Measurements from ENCODE around the gene CLASRP. TPM values are rescaled to one million over a fixed set of nuclear protein-coding genes. Genes with fewer than 3 reads are reported as not detected.

Gene CLASRP
- total RNA-seq, 1 donor from 2014 or later, result 50.5 TPM

Other genes starting within 250 kb of the CLASRP start
- gene BCAM, start 229.9 kb upstream of the CLASRP start, total RNA-seq, result 40.7 TPM
- gene NECTIN2, start 192.7 kb upstream of the CLASRP start, total RNA-seq, result 70.4 TPM
- 28.8 TPM for gene TOMM40, start 147.8 kb upstream of the CLASRP start, total RNA-seq
- 5,009 TPM for gene APOE, start 133.2 kb upstream of the CLASRP start, total RNA-seq
- 6,817 TPM for gene APOC1, start 124.4 kb upstream of the CLASRP start, total RNA-seq
- 297 TPM for gene APOC4, start 96.8 kb upstream of the CLASRP start, total RNA-seq
- gene APOC2, start 93.0 kb upstream of the CLASRP start, total RNA-seq, result 1,677 TPM
- 92.6 TPM for gene CLPTM1, start 83.7 kb upstream of the CLASRP start, total RNA-seq
- 1.5 TPM for gene RELB, start 37.6 kb upstream of the CLASRP start, total RNA-seq
- 0.35 TPM for gene ZNF296, start 37.4 kb downstream of the CLASRP start, total RNA-seq
- 11.7 TPM for gene GEMIN7, start 40.2 kb downstream of the CLASRP start, total RNA-seq
- 11.3 TPM for gene PPP1R37, start 54.1 kb downstream of the CLASRP start, total RNA-seq
- not detected for gene NKPD1, start 121.9 kb downstream of the CLASRP start, total RNA-seq
- gene TRAPPC6A, start 139.2 kb downstream of the CLASRP start, total RNA-seq, result 30.6 TPM
- 6.5 TPM for gene BLOC1S3, start 139.7 kb downstream of the CLASRP start, total RNA-seq
- gene EXOC3L2, start 206.4 kb downstream of the CLASRP start, total RNA-seq, result 4.3 TPM
- 17.5 TPM for gene MARK4, start 212.2 kb downstream of the CLASRP start, total RNA-seq

Data from left lobe of liver (tissue), 1 donor.